ENCODE data around the gene UBE2J2.

GRCh38 chr1:1319646-1319941, 45.9 kb upstream of the UBE2J2 start:
- no peak for TF ChIP-seq CTCF (conservative IDR thresholded peaks at IDR 0.05)
- no peak for TF ChIP-seq EZH2 (IDR thresholded peaks at IDR 0.05; ENCODE audit: low read depth)

All from PC-9 (cell line).